Keratinocyte (primary cell): Measurements from ENCODE around the gene ZDHHC1. TPM values are rescaled to one million over a fixed set of nuclear protein-coding genes. Genes with fewer than 3 reads are reported as not detected.

Source experiments
- DNase-seq: peaks from one replicate; pipeline ENCODE4 v3.0.0-alpha.2; 2011; ENCODE audit warnings: low read depth, missing footprints, low spot score
- FAIRE-seq: peaks from 2 replicates; lab custom pipeline; 2011; peaks lifted over from hg19 to GRCh38; lab: Jason Lieb, UNC
- H2AFZ ChIP-seq: 2 replicates; pipeline ENCODE4 v1.6.0; 2012; ENCODE audit warnings: low read length, control low read depth, inconsistent platforms; ENCODE audit not compliant: control insufficient read depth
- H3K27ac ChIP-seq: 2 replicates; pipeline ENCODE4 v1.5.1; 2011; ENCODE audit warnings: low read length; ENCODE audit not compliant: control insufficient read depth, insufficient read depth
- H3K27me3 ChIP-seq: 3 replicates; pipeline ENCODE4 v1.6.0; 2011; ENCODE audit warnings: low read length; ENCODE audit not compliant: control insufficient read depth, insufficient read depth; ENCODE audit errors: extremely low read depth
- H3K36me3 ChIP-seq, 2 experiments: 2 replicates in 1 of 2; 3 replicates in 1 of 2; pipeline ENCODE4 v1.5.1; 2011; ENCODE audit warnings: low read length in 2 of 2, mild to moderate bottlenecking in 1 of 2; ENCODE audit not compliant: control insufficient read depth in 2 of 2, insufficient read depth in 2 of 2; ENCODE audit errors: extremely low read depth in 1 of 2
- H3K4me1 ChIP-seq: 3 replicates; pipeline ENCODE4 v1.5.1; 2011; ENCODE audit warnings: low read length; ENCODE audit not compliant: control insufficient read depth, insufficient read depth; ENCODE audit errors: extremely low read depth
- H3K4me2 ChIP-seq: 3 replicates; pipeline ENCODE4 v1.6.0; 2011; ENCODE audit warnings: low read depth, low read length; ENCODE audit not compliant: control insufficient read depth, insufficient read depth; ENCODE audit errors: extremely low read depth
- H3K4me3 ChIP-seq, 3 experiments: fragments of 200-600 bp in 1 of 3; sonication (generic) in 1 of 3; 2 replicates in 2 of 3; 3 replicates in 1 of 3; pipeline ENCODE4 v1.5.1; 2011 to 2016; ENCODE audit warnings: low read length in 3 of 3, mild to moderate bottlenecking in 3 of 3, control low read depth in 2 of 3, inconsistent platforms in 1 of 3, low read depth in 1 of 3, mixed read lengths in 1 of 3, mixed run types in 1 of 3, moderate library complexity in 1 of 3; ENCODE audit not compliant: control insufficient read depth in 2 of 3, insufficient read depth in 2 of 3; ENCODE audit errors: extremely low read depth in 1 of 3
- H3K79me2 ChIP-seq: 2 replicates; pipeline ENCODE4 v1.6.0; 2012; ENCODE audit warnings: low read length; ENCODE audit not compliant: control insufficient read depth, insufficient read depth
- H3K9ac ChIP-seq: 3 replicates; pipeline ENCODE4 v1.6.0; 2011; ENCODE audit warnings: low read length; ENCODE audit not compliant: control insufficient read depth, insufficient read depth; ENCODE audit errors: extremely low read depth
- H3K9me1 ChIP-seq: 3 replicates; pipeline ENCODE4 v1.6.0; 2011; ENCODE audit warnings: low read length; ENCODE audit not compliant: control insufficient read depth, insufficient read depth; ENCODE audit errors: extremely low read depth
- H3K9me3 ChIP-seq: 2 replicates; pipeline ENCODE4 v1.5.1; 2012; ENCODE audit warnings: low read depth, low read length; ENCODE audit not compliant: control insufficient read depth
- H4K20me1 ChIP-seq: 3 replicates; pipeline ENCODE4 v1.6.0; 2011; ENCODE audit warnings: low read length; ENCODE audit not compliant: control insufficient read depth, insufficient read depth; ENCODE audit errors: extremely low read depth
- EZH2 ChIP-seq: IDR thresholded peaks from one replicate; pipeline ENCODE4 v1.6.1; 2012; ENCODE audit warnings: inconsistent platforms, mild to moderate bottlenecking, low read length, moderate library complexity
- dilution Hi-C: fragments of 300-500 bp; cut with MboI; formaldehyde crosslinking; loops from one replicate; pipeline ENCODE4 v1.7.0; 2020; ENCODE audit warnings: low sequenced_read_pairs; ENCODE audit not compliant: extremely low pct_ligation_motif_present
- polyA plus RNA-seq, 5 experiments: library from polyadenylated mRNA; depleted of rRNA in 3 of 5; stranded (reverse) in 3 of 5; stranded (forward) in 1 of 5; unstranded in 1 of 5; fragments of >200 nt; gene quantifications; 1 replicate in 1 of 5; 2 replicates in 3 of 5; 3 replicates in 1 of 5; pipeline versions ENCODE4 v1.2.1 to v1.2.3, GENCODE V29; 2011 to 2012; ENCODE audit warnings: missing spikeins in 2 of 5, low read depth in 1 of 5, low replicate concordance in 1 of 5
- TF ChIP-seq, protein P1 (sequence below), 3 experiments: IDR thresholded peaks in 1 of 3; conservative IDR thresholded peaks in 1 of 3; optimal IDR thresholded peaks in 1 of 3; 2 replicates in 2 of 3; 3 replicates in 1 of 3; pipeline versions ENCODE3 to v1.5.1; 2011; ENCODE audit warnings: low read length in 3 of 3, mild to moderate bottlenecking in 3 of 3, moderate library complexity in 2 of 3, control low read depth in 1 of 3, inconsistent platforms in 1 of 3; ENCODE audit not compliant: insufficient read depth in 2 of 3; ENCODE audit errors: extremely low read depth in 1 of 3

ZDHHC1 gene
- polyA plus RNA-seq, 1 donor (not counting 4 experiments of a cell fraction or from before 2014, with no cell fraction given) = 1.1 TPM

DNA sequence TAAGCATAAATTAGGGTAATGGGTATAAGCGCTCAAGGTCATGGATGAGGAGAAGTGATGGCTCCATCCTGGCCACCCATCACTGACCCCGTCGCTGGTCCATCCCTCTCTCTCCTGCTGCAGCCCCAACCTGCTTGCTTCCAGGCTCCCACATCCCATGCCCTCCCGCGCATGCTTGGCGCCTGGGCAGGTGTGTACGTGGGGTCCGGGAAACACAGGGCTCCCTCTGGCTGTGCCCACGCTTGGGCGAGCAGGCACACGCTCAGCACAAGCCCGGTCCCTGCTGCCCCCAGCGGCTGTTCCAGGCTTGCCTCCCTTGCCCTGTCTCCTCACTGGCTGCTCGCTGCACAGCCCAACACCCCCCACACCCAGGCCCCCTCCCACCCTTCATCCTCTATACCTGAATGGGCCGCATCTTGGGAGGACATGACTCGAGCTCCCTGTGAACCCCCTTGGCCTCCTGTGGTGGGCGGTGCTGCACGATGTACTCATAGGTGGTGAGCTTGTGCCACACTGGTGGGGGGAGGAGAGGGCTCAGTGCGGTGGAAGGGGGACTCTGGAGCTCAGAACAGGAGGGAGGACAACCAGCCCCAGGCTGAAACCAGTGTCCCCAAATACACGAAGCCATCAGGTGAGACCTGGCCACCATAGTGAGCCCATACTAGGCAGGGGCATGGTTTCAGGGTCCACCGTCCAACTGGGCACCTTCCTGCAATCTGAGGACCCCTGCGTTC lies 18.3 kb downstream of the ZDHHC1 start:
- Histone ChIP-seq H3K4me2 (no peak overlapping the region), H3K9ac (no peak overlapping the region), H3K4me3 (no peak overlapping the region), H3K27ac (no peak overlapping the region), H2AFZ (no peak overlapping the region), H4K20me1 (no peaks in the 10 kb centered on the region), H3K27me3 (peaks cover 10% of the 10 kb centered on the region), H3K4me1 (peaks cover 27% of the 10 kb centered on the region), H3K9me1 (no peaks in the 10 kb centered on the region), H3K36me3 (no peaks in the 10 kb centered on the region), H3K79me2 (no peaks in the 10 kb centered on the region), H3K9me3 (no peaks in the 10 kb centered on the region)
- dilution Hi-C loops = no loop called here
- DNase-seq (no peak), FAIRE-seq (no peak)
- TF ChIP-seq, protein P1, sequence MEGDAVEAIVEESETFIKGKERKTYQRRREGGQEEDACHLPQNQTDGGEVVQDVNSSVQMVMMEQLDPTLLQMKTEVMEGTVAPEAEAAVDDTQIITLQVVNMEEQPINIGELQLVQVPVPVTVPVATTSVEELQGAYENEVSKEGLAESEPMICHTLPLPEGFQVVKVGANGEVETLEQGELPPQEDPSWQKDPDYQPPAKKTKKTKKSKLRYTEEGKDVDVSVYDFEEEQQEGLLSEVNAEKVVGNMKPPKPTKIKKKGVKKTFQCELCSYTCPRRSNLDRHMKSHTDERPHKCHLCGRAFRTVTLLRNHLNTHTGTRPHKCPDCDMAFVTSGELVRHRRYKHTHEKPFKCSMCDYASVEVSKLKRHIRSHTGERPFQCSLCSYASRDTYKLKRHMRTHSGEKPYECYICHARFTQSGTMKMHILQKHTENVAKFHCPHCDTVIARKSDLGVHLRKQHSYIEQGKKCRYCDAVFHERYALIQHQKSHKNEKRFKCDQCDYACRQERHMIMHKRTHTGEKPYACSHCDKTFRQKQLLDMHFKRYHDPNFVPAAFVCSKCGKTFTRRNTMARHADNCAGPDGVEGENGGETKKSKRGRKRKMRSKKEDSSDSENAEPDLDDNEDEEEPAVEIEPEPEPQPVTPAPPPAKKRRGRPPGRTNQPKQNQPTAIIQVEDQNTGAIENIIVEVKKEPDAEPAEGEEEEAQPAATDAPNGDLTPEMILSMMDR (optimal IDR thresholded peaks at IDR 0.05 in 1 of 3, IDR thresholded peaks at IDR 0.05 in 1 of 3, conservative IDR thresholded peaks at IDR 0.05 in 1 of 3; ENCODE audit: extremely low read depth in 1 of 3, insufficient read depth in 2 of 3, low read length in 3 of 3) = peak; percentile 40 to 87 (median 82)
- TF ChIP-seq EZH2 = no peak

DNA sequence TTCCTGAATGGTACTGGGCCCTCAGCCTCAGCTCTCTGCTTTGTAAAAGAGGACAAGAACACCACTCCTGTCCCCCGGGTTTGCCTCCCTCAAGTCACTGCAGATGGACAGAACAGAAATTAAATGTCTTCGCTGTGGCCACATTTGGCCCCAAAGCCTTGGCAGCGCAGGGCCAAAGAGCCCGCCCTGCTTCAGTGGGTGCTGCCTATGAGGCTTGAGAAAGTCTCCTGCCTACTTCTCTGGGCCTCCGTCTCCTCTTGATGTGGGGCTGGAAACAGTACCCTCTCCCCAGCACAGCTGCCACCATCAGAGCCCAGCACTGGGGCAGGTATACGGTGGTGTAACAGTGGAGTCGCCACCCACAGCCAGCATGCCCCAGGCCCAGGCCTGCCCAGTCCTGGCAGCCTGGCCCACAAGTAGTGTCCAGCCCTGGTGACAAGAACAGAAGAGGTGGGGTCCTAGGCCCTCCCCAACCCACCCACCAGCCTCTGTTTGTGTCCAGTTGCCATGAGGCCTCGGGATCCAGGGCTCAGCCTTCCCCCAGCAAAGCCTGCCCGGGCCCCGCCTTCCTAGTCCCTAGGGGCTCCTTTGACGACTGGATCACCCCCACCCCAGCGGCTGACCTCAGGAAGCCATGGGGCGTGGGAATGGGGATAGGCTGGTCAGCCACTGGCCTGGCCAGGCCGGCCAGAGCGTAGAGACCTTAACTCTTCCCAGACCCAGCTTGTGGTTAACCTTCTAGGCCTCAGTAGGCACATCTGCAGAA lies 19.1 kb downstream of the ZDHHC1 start:
- DNase-seq = no peak
- no peak overlapping the region for H3K4me3 ChIP-seq
- peak overlapping the region; percentile 20 for H3K4me2 ChIP-seq

More for the DNA sequence above, 19.1 kb downstream of the ZDHHC1 start:
- Histone ChIP-seq H3K4me1 (peaks cover 27% of the 10 kb centered on the region), H3K36me3 (no peaks in the 10 kb centered on the region), H3K27me3 (peaks cover 18% of the 10 kb centered on the region), H3K27ac (peak overlapping the region; percentile 40), H3K79me2 (no peaks in the 10 kb centered on the region), H4K20me1 (no peaks in the 10 kb centered on the region), H3K9me3 (no peaks in the 10 kb centered on the region), H3K9ac (peak overlapping the region; percentile 33), H3K9me1 (no peaks in the 10 kb centered on the region), H2AFZ (no peak overlapping the region)
- TF ChIP-seq EZH2 = no peak
- TF ChIP-seq, protein P1 (optimal IDR thresholded peaks at IDR 0.05 in 1 of 3, IDR thresholded peaks at IDR 0.05 in 1 of 3, conservative IDR thresholded peaks at IDR 0.05 in 1 of 3; ENCODE audit: extremely low read depth in 1 of 3, insufficient read depth in 2 of 3, low read length in 3 of 3) = no peak
- FAIRE-seq = no peak
- dilution Hi-C loops = no loop called here
